Suprapubic skin (tissue), 3 donors: ENCODE results near the gene STX8.
"Not testable (repeated sequence)": the region's sequence is repeated elsewhere in the genome, so short reads cannot be mapped to it uniquely, and the experiment has no call there.

Experiments used
- EP300 ChIP-seq: sonication (generic); formaldehyde crosslinking; IDR thresholded peaks from one replicate; pipeline ENCODE4 v1.6.1; 2017; ENCODE audit warnings: antibody characterized with exemption
- POLR2A ChIP-seq, 2 donors: fragments of 450-650 bp; IDR thresholded peaks; one replicate each; pipeline ENCODE4 v1.6.1; 2017; ENCODE audit warnings: antibody characterized with exemption in 2 of 2, mild to moderate bottlenecking in 2 of 2, moderate library complexity in 2 of 2
- TF ChIP-seq, protein P1 (sequence below), 2 donors: fragments of 200-600 bp in 1 of 2; fragments of 450-650 bp in 1 of 2; sonication (generic) in 1 of 2; IDR thresholded peaks; one replicate each; pipeline ENCODE4 v1.5.1; 2016 to 2019; ENCODE audit warnings: antibody characterized with exemption in 2 of 2, mild to moderate bottlenecking in 1 of 2, moderate library complexity in 1 of 2

GRCh38 chr17:9376177-9376576, 199.4 kb downstream of the STX8 start:
- TF ChIP-seq, protein P1, sequence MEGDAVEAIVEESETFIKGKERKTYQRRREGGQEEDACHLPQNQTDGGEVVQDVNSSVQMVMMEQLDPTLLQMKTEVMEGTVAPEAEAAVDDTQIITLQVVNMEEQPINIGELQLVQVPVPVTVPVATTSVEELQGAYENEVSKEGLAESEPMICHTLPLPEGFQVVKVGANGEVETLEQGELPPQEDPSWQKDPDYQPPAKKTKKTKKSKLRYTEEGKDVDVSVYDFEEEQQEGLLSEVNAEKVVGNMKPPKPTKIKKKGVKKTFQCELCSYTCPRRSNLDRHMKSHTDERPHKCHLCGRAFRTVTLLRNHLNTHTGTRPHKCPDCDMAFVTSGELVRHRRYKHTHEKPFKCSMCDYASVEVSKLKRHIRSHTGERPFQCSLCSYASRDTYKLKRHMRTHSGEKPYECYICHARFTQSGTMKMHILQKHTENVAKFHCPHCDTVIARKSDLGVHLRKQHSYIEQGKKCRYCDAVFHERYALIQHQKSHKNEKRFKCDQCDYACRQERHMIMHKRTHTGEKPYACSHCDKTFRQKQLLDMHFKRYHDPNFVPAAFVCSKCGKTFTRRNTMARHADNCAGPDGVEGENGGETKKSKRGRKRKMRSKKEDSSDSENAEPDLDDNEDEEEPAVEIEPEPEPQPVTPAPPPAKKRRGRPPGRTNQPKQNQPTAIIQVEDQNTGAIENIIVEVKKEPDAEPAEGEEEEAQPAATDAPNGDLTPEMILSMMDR (IDR thresholded peaks at IDR 0.05): not testable (repeated sequence)
- TF ChIP-seq EP300; POLR2A (IDR thresholded peaks at IDR 0.05): not testable (repeated sequence)
